Stimulated activated CD4-positive, alpha-beta T cell treated with anti-CD3 and anti-CD28 coated beads, Interleukin-4, amount 100 ng/mL, for 4 hours (primary cell): ENCODE results near the gene ASPSCR1.

Experiments
- DNase-seq, 2 experiments: peaks; one replicate each; pipeline ENCODE4 v3.0.0-alpha.2; 2020

The ASPSCR1 gene

DNA sequence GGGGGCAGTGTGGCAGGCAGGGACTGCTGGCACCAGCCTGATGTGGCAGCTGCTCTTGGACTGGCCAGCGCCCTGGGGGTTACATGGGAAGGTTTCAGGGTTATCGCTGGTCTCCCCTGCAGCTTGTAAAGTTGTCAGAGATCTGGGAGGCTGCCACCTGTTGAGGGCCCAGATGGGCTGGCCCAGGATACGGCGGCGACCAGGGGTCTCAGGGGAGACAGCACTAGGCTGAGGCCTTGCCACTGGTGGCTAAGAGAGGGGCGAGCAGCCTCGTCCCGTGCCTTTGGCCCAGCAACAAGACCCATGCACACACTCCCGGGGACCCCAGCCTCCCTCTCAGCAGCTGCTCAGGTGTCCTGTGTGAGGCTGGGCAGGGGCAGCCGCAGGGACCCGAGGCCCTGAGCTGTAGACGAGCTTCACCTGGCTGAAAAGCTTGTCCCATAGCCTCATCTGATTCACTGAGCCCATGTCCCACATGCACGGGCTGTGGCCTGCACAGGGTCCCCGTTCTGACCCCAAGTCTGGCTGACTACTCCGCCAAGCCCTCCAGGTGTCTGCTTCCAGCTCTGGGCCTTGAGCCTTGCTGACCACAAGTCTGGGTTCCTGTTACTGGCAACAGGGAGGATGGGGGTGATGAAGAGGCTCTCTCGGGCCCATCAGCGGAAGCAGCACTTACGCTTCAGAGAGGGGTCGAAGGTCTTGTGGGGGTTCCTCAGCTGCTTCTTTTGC, 82.0 kb downstream of the ASPSCR1 start:
- DNase-seq: no peak

GRCh38 chr17:82060001-82060380, 82.6 kb downstream of the ASPSCR1 start:
- no peak for DNase-seq

DNA sequence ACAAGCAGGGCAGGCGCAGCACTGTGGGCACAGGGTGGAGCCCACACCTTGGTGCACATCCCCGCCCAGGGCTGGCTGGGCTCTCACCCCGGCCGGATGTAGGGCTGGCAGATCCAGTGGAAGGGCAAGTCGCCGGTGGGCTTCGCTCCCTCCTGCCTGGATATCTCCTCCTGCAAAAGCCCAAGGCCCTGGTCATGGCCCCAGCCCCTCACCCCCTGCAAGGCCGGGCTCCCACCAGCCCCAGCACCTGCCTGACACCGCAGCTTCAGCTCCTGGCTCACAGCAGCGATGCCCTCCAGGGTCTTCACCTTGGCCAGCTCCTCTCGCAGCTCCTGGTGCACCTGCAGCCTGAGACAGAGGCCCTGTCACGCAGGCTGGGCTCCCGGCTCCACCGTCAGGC, 83.2 kb downstream of the ASPSCR1 start:
- DNase-seq: no peak

GRCh38 chr17:82061047-82061925, 83.9 kb downstream of the ASPSCR1 start:
- DNase-seq: no peak

DNA sequence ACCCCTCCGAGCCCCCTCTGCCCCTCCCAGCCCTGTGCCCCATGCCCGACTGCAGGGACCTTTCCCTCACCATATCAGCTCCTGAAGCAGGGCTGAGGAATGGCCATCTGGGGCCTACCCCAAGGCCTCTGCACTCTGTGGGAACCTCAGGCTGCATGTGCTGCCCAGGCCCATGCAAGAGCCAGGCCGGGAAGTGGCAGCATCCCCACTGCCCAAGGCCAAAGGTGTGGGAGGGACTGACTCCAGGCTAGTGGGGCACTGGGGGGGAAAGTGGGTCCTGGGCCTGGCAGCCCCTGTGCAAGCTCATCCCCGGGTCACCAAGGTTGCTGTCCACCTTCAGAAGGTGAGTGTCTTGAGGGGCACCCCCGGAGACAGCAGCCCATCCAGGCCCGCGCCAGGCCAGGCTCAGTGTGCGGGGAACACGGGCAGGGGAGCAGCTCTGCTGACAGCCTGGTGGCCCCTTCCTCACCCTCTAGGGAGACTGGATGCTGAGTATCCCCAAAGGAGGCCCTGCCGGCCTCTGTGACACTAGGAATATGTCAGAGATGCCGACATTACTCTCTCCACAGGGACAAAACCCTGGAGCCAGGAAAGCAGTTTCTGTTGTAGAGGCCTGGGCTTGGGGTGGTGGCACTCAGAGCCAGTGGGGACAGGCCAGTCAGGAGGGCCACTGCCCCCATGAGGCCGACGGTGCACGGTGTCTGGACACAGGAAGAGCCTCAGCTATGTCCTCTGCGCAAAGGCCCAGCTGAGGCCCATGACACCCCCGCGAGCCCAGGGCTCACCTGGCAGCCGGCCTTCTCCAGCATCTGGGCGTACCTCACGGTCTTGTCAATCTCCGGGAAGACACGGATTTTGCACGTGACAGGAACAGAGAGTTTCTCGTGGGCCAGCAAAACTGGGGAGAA, 84.9 kb downstream of the ASPSCR1 start:
- DNase-seq: no peak

DNA sequence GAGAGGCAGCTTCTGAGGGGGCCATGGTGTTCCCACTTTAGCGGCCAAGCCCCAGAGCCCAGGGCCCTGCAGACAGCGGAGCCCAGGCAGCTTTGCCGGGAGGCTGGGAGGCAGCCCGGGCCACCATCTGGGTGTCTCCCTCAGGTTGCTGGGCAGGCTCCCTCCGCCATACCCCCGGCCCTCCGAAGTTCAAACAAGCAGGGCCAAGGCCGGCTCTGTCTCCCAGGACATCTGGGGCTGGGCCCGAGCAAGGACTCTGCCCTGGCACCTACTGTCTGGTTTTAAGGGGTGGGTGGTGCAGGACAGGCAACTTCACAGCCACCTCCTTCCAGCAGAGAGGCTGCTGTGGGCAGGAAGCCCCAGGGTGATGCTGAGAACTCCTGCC, 85.5 kb downstream of the ASPSCR1 start:
- no peak for DNase-seq

DNA sequence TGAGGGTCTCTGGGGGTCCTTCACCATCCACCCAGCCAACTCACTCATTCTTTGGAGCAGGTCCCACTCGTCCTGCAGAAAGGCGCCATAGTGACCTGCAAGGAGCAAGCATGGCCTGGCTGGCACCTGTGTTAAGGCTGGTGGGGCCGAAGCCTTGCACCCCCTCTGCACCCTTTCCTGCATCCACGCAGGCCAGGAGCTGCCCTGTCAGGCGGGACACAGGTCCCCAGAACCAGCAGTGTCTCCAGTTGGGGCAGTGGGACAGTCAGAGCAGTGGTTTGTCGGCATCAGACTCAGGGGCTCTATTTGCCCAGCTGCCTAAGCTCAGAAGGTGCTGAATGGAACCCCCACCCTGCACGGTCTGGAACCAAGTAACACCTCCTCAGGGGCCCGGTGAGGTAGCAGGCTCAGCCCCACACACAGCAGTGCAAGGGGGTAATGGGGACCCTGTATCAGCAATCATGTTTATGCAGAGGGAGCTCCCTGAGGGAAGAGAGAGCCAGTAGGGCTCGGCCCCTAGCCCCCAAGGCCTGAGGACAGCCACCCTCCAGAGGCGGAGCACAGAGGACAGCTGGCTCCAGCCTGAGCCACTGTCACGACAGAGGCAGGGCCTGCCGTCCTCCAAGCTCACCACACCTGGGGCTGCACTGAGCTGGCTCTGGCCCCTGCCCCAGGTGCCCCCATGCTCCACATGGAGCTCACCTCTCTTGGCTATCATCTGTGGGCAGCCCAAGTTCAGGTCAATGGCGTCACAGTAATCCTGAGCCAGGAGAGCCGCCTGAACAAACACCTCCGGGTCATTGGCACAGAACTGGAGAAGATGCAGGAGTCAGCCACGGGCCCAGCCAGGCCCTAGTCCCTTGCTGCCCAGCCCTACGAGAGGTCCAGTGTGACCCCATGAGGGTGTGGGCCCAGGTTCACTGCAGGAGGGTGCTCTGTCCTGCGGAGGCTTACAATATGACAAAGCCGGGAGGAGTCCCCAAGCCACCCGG, 86.3 kb downstream of the ASPSCR1 start:
- DNase-seq: no peak

DNA sequence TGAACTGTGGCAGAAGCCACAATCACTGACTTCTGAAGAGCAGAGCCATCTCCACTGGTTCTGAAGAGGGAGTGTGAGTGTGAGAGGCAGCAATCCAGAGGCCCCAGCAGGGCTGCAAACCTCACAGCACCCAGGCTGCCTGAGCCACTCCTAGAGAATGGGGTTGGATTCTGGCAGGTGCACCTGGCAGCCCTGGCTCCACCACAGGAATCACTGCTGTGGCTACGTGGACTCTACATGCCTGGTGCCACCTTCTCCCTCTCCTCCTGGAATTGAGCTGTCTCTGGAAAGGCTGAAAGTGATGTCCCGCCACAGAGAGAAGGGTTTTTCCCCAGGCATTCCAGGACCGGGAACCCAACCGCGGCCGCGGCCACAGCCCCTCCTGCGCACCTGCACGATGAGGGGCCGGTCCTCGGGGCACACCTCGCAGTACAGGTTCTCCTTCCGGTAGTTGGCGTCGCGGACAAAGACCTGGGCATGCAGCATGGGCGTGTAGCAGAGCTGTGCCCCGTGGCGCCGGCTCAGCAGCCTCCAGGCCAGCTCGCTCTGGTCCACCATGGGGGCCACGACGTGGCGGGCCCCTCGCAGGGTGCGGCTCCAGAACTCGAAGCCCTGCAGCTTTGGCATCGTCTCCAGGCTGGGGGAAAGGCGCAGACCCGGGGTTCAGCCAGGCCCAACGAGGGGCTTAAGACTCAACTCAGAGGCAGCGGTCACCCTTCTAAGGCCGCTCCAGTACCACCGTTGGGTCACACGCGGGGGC, 87.2 kb downstream of the ASPSCR1 start:
- peak in 1 of 2 experiments; percentile 3 for DNase-seq

DNA sequence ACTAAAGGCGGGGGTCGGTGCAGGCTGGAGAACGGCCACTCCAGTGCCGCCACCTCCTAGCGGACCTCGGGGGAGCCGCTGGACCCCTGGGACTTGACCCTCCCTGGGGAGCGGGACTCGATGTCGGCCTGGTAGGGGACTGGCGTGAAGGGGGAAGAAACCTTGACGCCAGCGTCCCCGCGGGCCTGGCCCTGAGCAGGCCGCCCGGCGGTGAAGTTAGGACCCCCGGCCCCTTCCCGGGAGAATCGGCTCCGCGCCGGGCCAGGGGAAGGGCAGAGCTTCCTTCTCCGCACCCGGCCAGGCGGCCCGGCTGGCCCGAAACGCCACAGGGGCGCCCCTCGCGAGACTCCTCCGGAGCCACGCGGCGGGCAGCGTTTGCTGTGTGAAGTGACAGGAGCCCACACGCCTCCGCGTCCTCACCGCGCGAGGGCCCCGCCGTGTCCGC, 87.8 kb downstream of the ASPSCR1 start:
- peak; percentile 38 to 39 for DNase-seq

GRCh38 chr17:82065638-82066303, 88.3 kb downstream of the ASPSCR1 start, which contains the start of gene DUS1L:
DUS1L (minus strand) TSS chr17:82065804; CDS start chr17:82065059, 745 bp downstream.
- DNase-seq: peak; percentile 62 to 78
